ENCODE data around the gene REEP3.

Gene REEP3

GRCh38 chr10:63543576-63543962 lies 22.4 kb downstream of the REEP3 start:
- no peak overlapping the region for H3K4me3 ChIP-seq (ENCODE audit: low read depth, low read length)
- no peak for TF ChIP-seq CTCF (IDR thresholded peaks at IDR 0.05; ENCODE audit: low read depth, low read length, missing control alignments)
- no peak for DNase-seq (ENCODE audit: low read depth)

- no peak overlapping the region for H3K4me3 ChIP-seq (ENCODE audit: low read depth, low read length)
- no peak for DNase-seq (ENCODE audit: low read depth)
- TF ChIP-seq CTCF (IDR thresholded peaks at IDR 0.05; ENCODE audit: low read depth, low read length, missing control alignments) = no peak
These were observed 23.2 kb downstream of the REEP3 start for GRCh38 chr10:63544418-63544817.

DNA sequence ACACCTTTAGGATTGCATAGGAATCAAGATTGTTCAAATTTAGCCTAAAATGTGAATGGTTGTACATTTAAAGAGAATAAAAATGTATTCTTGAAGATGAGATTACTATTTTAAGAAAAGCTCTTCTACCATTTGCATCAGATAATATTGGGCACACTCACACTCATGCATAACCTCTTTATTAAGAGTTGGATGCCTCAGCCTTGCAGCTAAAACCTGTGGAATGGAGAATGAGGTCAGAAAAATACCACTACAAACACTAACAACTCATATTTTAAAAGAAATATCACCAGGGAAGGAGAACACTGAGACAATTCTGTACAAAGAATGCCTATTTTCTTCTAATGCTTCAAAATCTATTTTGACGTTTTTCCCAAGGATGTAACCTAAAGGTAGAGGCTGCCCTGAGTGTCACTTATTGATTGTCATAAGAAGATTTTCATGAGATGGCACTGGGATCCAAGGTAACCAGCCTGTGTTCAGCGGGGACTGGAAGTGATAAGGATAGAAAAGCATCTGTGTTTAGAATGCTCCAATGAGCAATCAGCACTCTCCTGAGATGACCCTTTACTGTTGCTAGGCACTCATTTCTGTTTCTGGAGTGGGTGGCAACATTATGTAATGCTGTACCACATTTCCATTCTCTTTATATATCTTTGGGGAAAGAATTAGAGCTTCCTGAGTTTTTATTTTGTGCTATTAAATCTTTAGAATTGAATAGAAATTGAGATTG lies 26.6 kb downstream of the REEP3 start:
- H3K4me3 ChIP-seq (ENCODE audit: low read depth, low read length) = no peak overlapping the region
- TF ChIP-seq CTCF (IDR thresholded peaks at IDR 0.05; ENCODE audit: low read depth, low read length, missing control alignments) = no peak
- no peak for DNase-seq (ENCODE audit: low read depth)

GRCh38 chr10:63548860-63549259 lies 27.7 kb downstream of the REEP3 start:
- TF ChIP-seq CTCF (IDR thresholded peaks at IDR 0.05; ENCODE audit: low read depth, low read length, missing control alignments) = no peak
- H3K4me3 ChIP-seq (ENCODE audit: low read depth, low read length) = no peak overlapping the region
- no peak for DNase-seq (ENCODE audit: low read depth)

GRCh38 chr10:63549810-63550209 lies 28.6 kb downstream of the REEP3 start:
- DNase-seq (ENCODE audit: low read depth) = no peak
- TF ChIP-seq CTCF (IDR thresholded peaks at IDR 0.05; ENCODE audit: low read depth, low read length, missing control alignments) = no peak
- H3K4me3 ChIP-seq (ENCODE audit: low read depth, low read length) = no peak overlapping the region

- H3K4me3 ChIP-seq (ENCODE audit: low read depth, low read length) = no peak overlapping the region
- no peak for DNase-seq (ENCODE audit: low read depth)
- no peak for TF ChIP-seq CTCF (IDR thresholded peaks at IDR 0.05; ENCODE audit: low read depth, low read length, missing control alignments)
These were observed 31.8 kb downstream of the REEP3 start for GRCh38 chr10:63553031-63553430.

DNA sequence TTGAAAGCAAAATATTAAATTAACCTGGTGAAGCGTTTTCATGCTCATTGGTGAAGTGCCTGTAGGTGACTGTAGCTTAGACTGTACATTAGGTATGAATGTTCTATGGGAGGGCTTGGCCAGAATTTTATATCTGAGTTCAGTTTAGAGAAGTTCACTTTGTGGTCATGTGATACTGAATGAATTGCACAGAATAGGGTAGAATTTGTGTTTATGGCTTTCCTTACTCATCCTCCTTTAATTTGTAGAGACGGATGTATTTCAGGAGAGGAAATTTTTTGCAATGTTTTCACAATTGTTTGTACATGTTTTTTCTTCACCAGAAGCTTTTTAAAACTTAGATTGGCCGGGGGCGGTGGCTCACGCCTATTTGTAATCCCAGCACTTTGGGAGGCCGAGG lies 32.3 kb downstream of the REEP3 start:
- DNase-seq (ENCODE audit: low read depth) = no peak
- TF ChIP-seq CTCF (IDR thresholded peaks at IDR 0.05; ENCODE audit: low read depth, low read length, missing control alignments) = no peak
- H3K4me3 ChIP-seq (ENCODE audit: low read depth, low read length) = no peak overlapping the region

Data from GM12864 (cell line).